Superior temporal gyrus (tissue), 1 donor: Measurements from ENCODE around the gene SLC16A10.
"Not testable (repeated sequence)": the region's sequence is repeated elsewhere in the genome, so short reads cannot be mapped to it uniquely, and the experiment has no call there.

Experiments used
- DNase-seq: peaks from one replicate; pipeline ENCODE4 v3.0.0-alpha.2; 2016; ENCODE audit errors: extremely low spot score

The SLC16A10 gene

GRCh38 chr6:111087106-111087835, at the start of gene SLC16A10:
TSS of gene SLC16A10 (plus strand) at chr6:111087503. CDS start at chr6:111087753, 250 bp downstream.
- no peak for DNase-seq

DNA sequence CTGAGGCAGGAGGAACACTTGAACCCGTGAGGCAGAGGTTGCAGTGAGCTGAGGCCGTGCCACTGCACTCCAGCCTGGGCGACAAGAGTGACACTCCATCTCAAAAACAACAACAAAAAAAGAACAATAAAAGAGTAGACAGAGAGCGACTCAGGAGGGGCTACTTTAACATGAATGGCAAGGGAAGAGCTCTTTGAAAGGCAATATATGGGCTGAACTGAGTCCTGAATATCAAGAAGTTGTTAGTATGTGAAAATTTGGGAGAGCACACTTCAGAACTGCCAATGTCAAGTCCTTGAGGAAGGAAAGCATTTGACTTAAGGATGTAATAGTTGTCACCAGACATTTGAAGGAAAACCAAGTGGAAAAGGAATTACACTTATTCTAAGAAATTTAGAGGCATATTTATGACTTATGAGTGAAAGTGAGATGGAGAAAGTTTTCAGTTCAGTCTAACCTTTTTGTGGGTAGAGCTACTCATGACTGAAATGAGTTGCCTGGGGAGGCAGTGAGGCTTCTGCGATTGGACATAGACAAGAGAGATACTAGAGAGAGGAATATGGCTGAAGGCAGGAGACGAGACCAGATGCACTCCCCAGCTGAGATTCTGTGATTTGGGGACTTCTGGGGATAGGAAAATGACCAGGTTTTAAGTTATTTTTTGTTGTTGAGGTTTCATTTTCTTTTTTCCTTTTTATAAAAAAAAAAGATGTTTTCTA, 48.6 kb upstream of the SLC16A10 start:
- DNase-seq, result no peak

DNA sequence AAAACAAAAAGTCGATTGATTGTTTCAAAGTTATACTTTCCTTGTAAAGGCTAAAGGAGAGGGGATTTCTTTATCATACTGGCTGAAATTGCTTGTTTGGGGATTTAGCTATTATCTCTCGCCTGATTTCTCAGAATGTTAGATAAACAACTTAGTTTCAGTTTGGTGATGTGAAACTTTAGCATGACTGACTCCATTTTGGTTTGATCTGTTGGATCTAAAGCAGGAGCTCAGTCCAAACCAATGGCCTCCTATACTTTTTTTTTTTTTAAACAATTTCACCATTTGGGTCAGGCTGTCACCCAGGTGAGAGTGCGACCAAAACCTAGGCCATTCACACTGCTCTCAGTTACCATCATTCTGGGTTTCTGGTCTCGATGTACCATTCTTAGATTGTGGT, 45.4 kb upstream of the SLC16A10 start:
- DNase-seq, result no peak

DNA sequence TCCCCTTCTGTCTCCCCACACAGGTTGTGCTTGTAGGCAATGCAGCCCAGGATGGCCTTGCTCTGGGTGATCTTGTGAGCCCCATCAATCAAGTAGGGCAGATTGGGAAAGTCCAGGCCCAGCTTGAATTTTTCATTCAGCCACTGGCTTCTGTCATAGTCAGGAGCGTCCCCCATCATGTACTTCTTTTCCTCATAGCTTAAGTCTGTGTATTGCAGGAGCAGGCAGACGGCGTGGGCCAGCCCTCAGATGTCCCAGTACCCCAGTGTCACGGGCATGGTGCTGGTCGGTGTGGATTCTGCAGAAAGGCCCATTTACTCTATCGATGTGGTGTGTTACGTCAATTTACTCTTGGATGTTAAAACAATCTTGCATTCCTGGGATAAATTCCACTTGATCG, 40.1 kb upstream of the SLC16A10 start:
- no peak for DNase-seq

- no peak for DNase-seq
These were observed 36.9 kb upstream of the SLC16A10 start for GRCh38 chr6:111050261-111051023.

DNA sequence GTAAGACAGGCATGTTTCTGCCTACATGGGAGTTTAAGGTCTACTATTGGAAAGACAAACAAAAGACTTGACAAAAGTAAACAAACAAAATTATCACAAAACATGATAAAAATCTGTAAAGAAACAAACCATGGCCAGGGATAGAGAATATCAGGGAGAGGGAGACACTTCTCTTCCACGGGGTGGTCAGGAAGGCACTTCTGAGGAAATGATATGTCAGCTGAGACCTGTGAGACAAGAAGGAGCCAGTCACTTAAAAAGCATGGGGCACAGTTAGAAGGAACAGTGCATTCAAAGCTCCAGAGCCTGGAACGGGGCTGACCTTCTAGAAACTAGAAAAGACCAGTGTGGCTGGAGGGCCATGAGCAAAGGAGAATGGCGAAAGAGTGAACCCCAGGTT, 35.1 kb upstream of the SLC16A10 start:
- no peak for DNase-seq

- peak; percentile 63 for DNase-seq
These were observed 30.1 kb upstream of the SLC16A10 start for GRCh38 chr6:111057074-111057752.

DNA sequence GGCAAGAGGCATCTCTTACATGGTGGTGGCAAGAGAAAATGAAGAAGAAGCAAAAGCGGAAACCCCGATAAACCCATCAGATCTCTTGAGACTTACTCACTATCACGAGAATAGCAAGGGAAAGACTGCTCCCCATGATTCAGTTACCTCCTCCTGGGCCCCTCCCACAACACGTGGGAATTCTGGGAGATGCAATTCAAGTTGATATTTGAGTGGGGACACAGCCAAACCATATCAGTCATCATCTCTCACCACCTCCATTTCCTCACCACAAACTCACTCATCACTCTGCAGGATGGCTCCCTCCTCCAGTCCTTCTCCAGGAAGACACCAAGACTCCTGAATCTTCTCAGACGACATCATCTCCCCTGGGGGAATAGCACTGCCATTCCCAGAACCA, 25.8 kb upstream of the SLC16A10 start:
- no peak for DNase-seq

- DNase-seq, result not testable (repeated sequence)
These were observed 25.3 kb upstream of the SLC16A10 start for GRCh38 chr6:111061985-111062384.

- not testable (repeated sequence) for DNase-seq
These were observed 24.4 kb upstream of the SLC16A10 start for GRCh38 chr6:111062860-111063259.

DNA sequence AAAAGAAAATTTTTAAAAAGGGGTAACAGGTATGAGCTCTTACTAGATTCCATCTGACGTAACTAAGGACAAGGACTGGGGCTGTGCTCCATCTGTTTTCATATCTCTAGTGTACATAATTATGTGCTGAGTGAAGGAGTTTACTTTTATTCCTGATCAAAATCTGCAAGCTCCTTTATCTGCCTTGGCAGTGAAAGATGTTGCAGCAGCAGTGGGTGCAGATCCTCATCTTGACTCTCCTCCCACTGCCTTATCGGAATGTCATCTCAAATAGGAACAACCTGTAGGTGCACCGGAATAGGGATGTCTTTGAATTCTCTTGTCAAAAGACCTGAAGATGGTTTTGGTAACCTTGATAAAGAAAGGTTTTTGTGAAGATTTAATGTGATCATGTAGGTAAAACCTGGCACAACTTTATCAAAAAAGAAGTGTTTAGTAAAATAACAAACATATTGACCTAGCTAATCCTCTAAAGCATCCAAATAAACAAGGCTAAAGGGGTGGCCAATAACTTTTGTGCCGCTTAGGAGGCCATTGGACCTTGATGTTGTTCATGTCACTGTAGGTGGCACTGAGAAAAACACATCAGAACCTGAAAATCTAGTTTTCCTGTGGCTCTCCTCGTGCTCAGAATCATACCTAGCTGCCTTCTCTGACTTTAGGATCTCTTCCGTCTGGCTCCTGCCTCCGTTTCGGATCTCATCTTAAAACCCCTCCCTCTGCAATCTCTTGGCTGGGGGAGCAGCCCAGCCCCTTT, 19.0 kb upstream of the SLC16A10 start:
- no peak for DNase-seq

- no peak for DNase-seq
These were observed 18.5 kb upstream of the SLC16A10 start for GRCh38 chr6:111068866-111069234.

DNA sequence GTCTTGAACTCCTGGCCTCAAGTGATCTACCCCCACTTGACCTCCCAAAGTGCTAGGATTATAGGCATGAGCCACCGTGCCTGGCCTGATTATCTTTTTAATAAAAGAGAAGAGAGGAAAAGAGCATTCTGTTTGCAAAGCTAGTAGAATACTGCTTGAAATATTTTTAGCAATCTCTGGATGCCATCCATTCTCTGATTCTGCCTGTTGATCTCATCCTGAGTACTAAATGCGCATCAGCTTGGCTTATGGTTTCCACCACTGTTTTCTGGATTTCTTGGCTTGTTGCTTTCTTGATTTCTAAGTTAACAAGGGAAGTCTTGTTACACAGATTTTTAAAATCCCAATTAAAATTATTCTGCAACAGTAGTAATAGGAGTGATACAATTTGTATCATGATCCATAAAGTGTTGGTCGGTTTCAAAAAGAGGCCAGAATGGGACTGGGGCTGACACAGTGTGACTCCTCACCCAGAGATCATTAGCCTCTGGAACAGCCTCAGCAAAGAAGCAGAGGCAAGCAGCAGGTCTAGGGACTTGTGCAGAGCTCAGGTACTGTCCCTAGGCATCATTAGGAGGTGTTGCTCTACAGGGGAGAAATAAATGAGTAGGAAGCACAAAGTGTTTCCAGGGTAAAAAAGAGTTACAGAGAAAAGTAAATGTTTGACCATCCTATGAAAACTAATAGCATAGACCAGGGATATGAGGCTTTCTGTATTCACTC, 17.8 kb upstream of the SLC16A10 start:
- DNase-seq, result peak; percentile 36

GRCh38 chr6:111070105-111071005, 16.9 kb upstream of the SLC16A10 start:
- DNase-seq, result peak; percentile 47

- no peak for DNase-seq
These were observed 14.4 kb upstream of the SLC16A10 start for GRCh38 chr6:111072801-111073360.

DNA sequence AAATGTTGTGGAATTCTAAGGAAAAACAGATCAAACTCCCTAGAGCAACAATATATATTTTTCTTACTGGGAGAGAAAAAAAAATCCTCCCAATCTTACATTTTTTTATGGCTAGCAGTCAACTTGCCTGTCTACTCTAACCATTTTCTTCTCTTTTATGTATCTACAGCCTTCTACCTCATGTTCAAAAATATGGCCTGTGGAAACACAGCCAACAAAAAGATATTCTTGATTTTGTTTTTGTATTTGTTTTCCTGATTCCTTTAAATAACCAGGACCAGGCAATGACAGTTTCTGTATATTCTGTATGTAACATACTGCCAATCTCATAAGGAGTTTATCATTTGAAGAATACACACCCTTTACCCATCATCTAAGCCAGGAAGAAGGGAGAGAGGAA, 13.0 kb upstream of the SLC16A10 start:
- no peak for DNase-seq

GRCh38 chr6:111076024-111076695, 11.1 kb upstream of the SLC16A10 start:
- DNase-seq, result no peak

DNA sequence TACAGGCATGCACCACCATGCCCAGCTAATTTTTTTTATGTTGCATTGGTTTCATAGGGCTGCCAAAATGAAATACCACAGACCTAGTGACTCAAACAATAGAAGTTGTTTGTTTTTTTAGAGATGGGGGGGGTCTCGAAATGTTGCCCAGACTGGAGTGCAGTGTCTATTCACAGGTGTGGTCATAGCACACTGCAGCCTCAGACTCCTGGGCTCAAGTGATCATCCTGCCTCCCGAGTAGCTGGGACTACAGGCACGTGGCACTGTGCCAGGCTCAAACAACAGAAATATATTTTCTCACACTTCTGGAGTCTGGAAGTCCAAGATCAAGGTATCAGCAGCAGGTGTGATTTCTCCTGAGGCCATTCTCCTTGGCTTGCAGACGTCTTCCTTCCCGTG, 6.6 kb upstream of the SLC16A10 start:
- DNase-seq, result no peak

DNA sequence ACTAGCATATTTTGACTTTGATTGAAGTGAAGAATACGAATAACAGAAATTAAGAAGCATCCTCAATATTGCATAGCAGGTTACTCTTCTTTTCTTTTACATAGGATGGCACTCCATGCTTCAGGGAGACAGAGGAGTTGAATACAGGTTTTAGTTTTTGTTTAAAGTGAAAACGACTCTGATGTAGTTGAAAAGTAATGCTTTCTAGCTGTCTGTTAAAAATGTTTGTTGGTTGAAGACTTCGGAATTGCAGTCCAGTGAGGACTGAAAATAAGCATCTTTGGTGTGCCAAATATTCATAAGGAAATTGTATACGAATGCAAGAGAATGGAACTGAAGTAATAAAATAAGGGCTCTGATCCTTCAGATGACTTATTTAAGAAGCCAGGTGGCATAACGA, 618 bp upstream of the SLC16A10 start:
- DNase-seq, result no peak
